IMR-90 (cell line): ENCODE results near the gene CD6. TPM values are rescaled to one million over a fixed set of nuclear protein-coding genes. Genes with fewer than 3 reads are reported as not detected.

Source experiments
- ATAC-seq: fragments of 200-7000 bp; cut with Tn5 transposase; 2 replicates; pipeline ENCODE4 v1.9.1; 2020; ENCODE audit warnings: low read depth, mild to moderate bottlenecking, moderate library complexity
- BruUV-seq: library from RNA; stranded (reverse); fragments of 400-500 nt; replicated peaks from 2 replicates; lab custom pipeline; 2021; lab: Mats Ljungman, UMichigan
- CTCF ChIA-PET: fragments of 300-600 bp; formaldehyde crosslinking; extraction: SDS; loops from one replicate; lab custom pipeline; 2021; ENCODE audit warnings: antibody characterized with exemption; lab: Yijun Ruan, JAX
- POLR2A ChIA-PET: fragments of 300-600 bp; sonication (Branson Sonifier 250); formaldehyde crosslinking; loops from one replicate; lab custom pipeline; 2022; ENCODE audit warnings: antibody characterized with exemption; ENCODE audit not compliant: unreplicated experiment; lab: Charles Lee
- DNase-seq: peaks from one replicate; pipeline ENCODE4 v3.0.0; 2013
- H2AFZ ChIP-seq: replicated peaks from 2 replicates; pipeline ENCODE3; 2013; ENCODE audit warnings: low read length, mild to moderate bottlenecking; ENCODE audit not compliant: poor library complexity
- H2AK5ac ChIP-seq: 2 replicates; pipeline ENCODE4 v1.6.1; 2013; ENCODE audit warnings: low read depth, low read length, inconsistent platforms
- H2AK9ac ChIP-seq: replicated peaks from 2 replicates; pipeline ENCODE3; 2013; ENCODE audit warnings: mild to moderate bottlenecking, low read depth, low read length, moderate library complexity; ENCODE audit not compliant: poor library complexity
- H2BK120ac ChIP-seq: 2 replicates; pipeline ENCODE4 v1.6.1; 2013; ENCODE audit warnings: low read depth, low read length, inconsistent platforms
- H2BK15ac ChIP-seq: 3 replicates; pipeline ENCODE4 v1.6.1; 2013; ENCODE audit warnings: low read depth, low read length, inconsistent platforms
- H2BK20ac ChIP-seq: 2 replicates; pipeline ENCODE4 v1.6.1; 2013; ENCODE audit warnings: low read depth, mild to moderate bottlenecking, inconsistent platforms, low read length, moderate library complexity
- H2BK5ac ChIP-seq: 2 replicates; pipeline ENCODE4 v1.6.1; 2013; ENCODE audit warnings: mild to moderate bottlenecking, low read depth, low read length, inconsistent platforms; ENCODE audit not compliant: poor library complexity, severe bottlenecking
- H3K14ac ChIP-seq: replicated peaks from 2 replicates; pipeline ENCODE4 v1.6.1; 2013; ENCODE audit warnings: low read depth, low read length, inconsistent platforms
- H3K18ac ChIP-seq: 2 replicates; pipeline ENCODE4 v1.6.1; 2013; ENCODE audit warnings: low read depth, low read length, control low read depth
- H3K23ac ChIP-seq: 2 replicates; pipeline ENCODE4 v1.6.1; 2013; ENCODE audit warnings: low read depth, low read length, inconsistent platforms
- H3K27ac ChIP-seq: 2 replicates; pipeline ENCODE4 v1.5.1; 2013; ENCODE audit warnings: mild to moderate bottlenecking, control low read depth, low read length; ENCODE audit not compliant: insufficient read depth
- H3K27me3 ChIP-seq: 2 replicates; pipeline ENCODE4 v1.6.1; 2013; ENCODE audit warnings: low read length; ENCODE audit not compliant: control insufficient read depth, insufficient read depth
- H3K36me3 ChIP-seq: 2 replicates; pipeline ENCODE4 v1.6.1; 2013; ENCODE audit warnings: low read length, mixed read lengths; ENCODE audit not compliant: control insufficient read depth, insufficient read depth
- H3K4ac ChIP-seq: 2 replicates; pipeline ENCODE4 v1.6.1; 2013; ENCODE audit warnings: low read depth, low read length, inconsistent platforms
- H3K4me1 ChIP-seq: 2 replicates; pipeline ENCODE4 v1.6.1; 2013; ENCODE audit warnings: low read length, mixed read lengths; ENCODE audit not compliant: control insufficient read depth, insufficient read depth
- H3K4me2 ChIP-seq: 2 replicates; pipeline ENCODE4 v1.6.1; 2013; ENCODE audit warnings: low read depth, mild to moderate bottlenecking, control low read depth, low read length, moderate library complexity
- H3K4me3 ChIP-seq: 2 replicates; pipeline ENCODE4 v1.5.1; 2013; ENCODE audit warnings: low read depth, mild to moderate bottlenecking, control low read depth, low read length, moderate library complexity; ENCODE audit not compliant: insufficient read depth
- H3K56ac ChIP-seq: 2 replicates; pipeline ENCODE4 v1.6.1; 2013; ENCODE audit warnings: low read length, inconsistent platforms; ENCODE audit not compliant: insufficient read depth; ENCODE audit errors: extremely low read depth
- H3K79me1 ChIP-seq, 2 experiments: 2 replicates each; pipeline ENCODE4 v1.6.1; 2013; ENCODE audit warnings: low read length in 2 of 2, inconsistent platforms in 1 of 2, low read depth in 1 of 2
- H3K9ac ChIP-seq: 2 replicates; pipeline ENCODE4 v1.6.1; 2013; ENCODE audit warnings: low read depth, low read length, control low read depth
- H3K9me1 ChIP-seq: 2 replicates; pipeline ENCODE4 v1.6.1; 2013; ENCODE audit warnings: low read length, inconsistent platforms; ENCODE audit not compliant: insufficient read depth
- H3K9me3 ChIP-seq: 2 replicates; pipeline ENCODE4 v1.6.1; 2013; ENCODE audit warnings: low read length; ENCODE audit not compliant: control insufficient read depth, insufficient read depth
- H4K20me1 ChIP-seq: 2 replicates; pipeline ENCODE4 v1.6.1; 2013; ENCODE audit warnings: low read length, inconsistent platforms; ENCODE audit not compliant: insufficient read depth
- H4K5ac ChIP-seq: 2 replicates; pipeline ENCODE4 v1.6.1; 2013; ENCODE audit warnings: mild to moderate bottlenecking, low read depth, low read length, control low read depth
- H4K8ac ChIP-seq, 2 experiments: 2 replicates each; pipeline ENCODE4 v1.6.1; 2013; ENCODE audit warnings: low read depth in 2 of 2, low read length in 2 of 2, control low read depth in 1 of 2, inconsistent platforms in 1 of 2
- H4K91ac ChIP-seq: 2 replicates; pipeline ENCODE4 v1.6.1; 2013; ENCODE audit warnings: low read depth, low read length, inconsistent platforms; ENCODE audit not compliant: insufficient read depth
- BHLHE40 ChIP-seq: fragments of 150-350 bp; IDR thresholded peaks from 2 replicates; pipeline ENCODE4 v1.6.1; 2016; ENCODE audit warnings: mild to moderate bottlenecking, low read depth, low read length
- RAD21 ChIP-seq: IDR thresholded peaks from 2 replicates; pipeline ENCODE4 v1.6.1; 2012; ENCODE audit warnings: low read length, improper control_type of control experiment
- USF2 ChIP-seq: fragments of 150-350 bp; IDR thresholded peaks from 2 replicates; pipeline ENCODE4 v1.6.1; 2017; ENCODE audit warnings: mild to moderate bottlenecking, antibody characterized with exemption, low read length, low read depth
- WGBS, 2 experiments: methylation state at CpG; one replicate each; pipeline versions ENCODE4 v1.1.5 to v1.1.7; 2013; ENCODE audit warnings: missing lambda C conversion rate in 2 of 2; ENCODE audit not compliant: insufficient read length in 1 of 2; ENCODE audit errors: extremely low coverage in 2 of 2; 5-methylcytosine and 5-hydroxymethylcytosine counted together
- dilution Hi-C: fragments of 300-500 bp; cut with HindIII; formaldehyde crosslinking; loops from one replicate; pipeline ENCODE4 v1.14.3; 2018; ENCODE audit warnings: low sequenced_read_pairs; ENCODE audit not compliant: unreplicated experiment
- in situ Hi-C: fragments of 300-500 bp; cut with MboI; formaldehyde crosslinking; loops from 3 replicates; pipeline ENCODE4 v1.14.3; 2019; ENCODE audit warnings: low sequenced_read_pairs, inconsistent platforms, mixed read lengths
- intact Hi-C: fragments of 100-400 bp; cut with micrococcal nuclease; formaldehyde crosslinking; loops from 2 replicates; pipeline ENCODE4 v1.10.0; 2022
- polyA plus RNA-seq, 3 experiments: library from polyadenylated mRNA; depleted of rRNA; stranded (reverse); fragments of >200 nt; gene quantifications; 2 replicates each; pipeline ENCODE4 v1.2.3, GENCODE V29; 2012; ENCODE audit warnings: low replicate concordance in 1 of 3
- total RNA-seq: library from RNA; depleted of rRNA; stranded (reverse); fragments of >200 nt; gene quantifications from 2 replicates; pipeline ENCODE4 v1.2.3, GENCODE V29; 2012

Gene CD6
- total and polyA plus RNA-seq, 2 of the 4 experiments (the other 2 are of a cell fraction), result not detected

- BruUV-seq, result no TSS peak
- H2BK5ac ChIP-seq, result no peak overlapping the region
- no peak overlapping the region for H3K4ac ChIP-seq
- H3K23ac ChIP-seq, result no peak overlapping the region
- no peak overlapping the region for H3K56ac ChIP-seq
- H4K91ac ChIP-seq, result no peak overlapping the region
- ChIA-PET POLR2A (no interaction called here), CTCF (interaction anchor here (0.6 kb wide), 1 partner anchor 30 kb away, joined by 4 read pairs; no protein-coding TSS in a partner anchor)
- peaks cover 1% of the 10 kb centered on the region; the same call in 1 of the 2 replicates for H3K4me1 ChIP-seq
- no peak overlapping the region for H2AK9ac ChIP-seq
- no peak overlapping the region for H4K8ac ChIP-seq
- no peak overlapping the region for H2BK120ac ChIP-seq
- no peak overlapping the region for H3K27ac ChIP-seq
- dilution Hi-C loops, result no loop called here
- H3K9ac ChIP-seq, result no peak overlapping the region
- H4K20me1 ChIP-seq, result no peaks in the 10 kb centered on the region
- intact Hi-C loops, result no loop called here
- H2AFZ ChIP-seq, result no peak overlapping the region
- H3K4me3 ChIP-seq, result no peak overlapping the region
- 73% methylated on average over 4 of the region's 8 CpGs; no CpG with 5 or more reads in 1 of the 2 experiments for WGBS, 2 experiments
- no peak overlapping the region for H4K5ac ChIP-seq
- no peak overlapping the region for H2AK5ac ChIP-seq
- H3K36me3 ChIP-seq, result no peaks in the 10 kb centered on the region
- H3K9me1 ChIP-seq, result no peaks in the 10 kb centered on the region; the same call in 1 of the 2 replicates
- no peaks in the 10 kb centered on the region for H3K79me1 ChIP-seq
- in situ Hi-C loops, result no loop called here
- DNase-seq (no peak), ATAC-seq (no peak)
- no peaks in the 10 kb centered on the region for H3K9me3 ChIP-seq
- TF ChIP-seq USF2 (no peak), BHLHE40 (no peak), RAD21 (no peak)
- H2BK15ac ChIP-seq, result no peak overlapping the region
- H3K18ac ChIP-seq, result no peak overlapping the region
- peaks cover 22% of the 10 kb centered on the region for H3K27me3 ChIP-seq
- H3K14ac ChIP-seq, result no peak overlapping the region
- no peak overlapping the region for H2BK20ac ChIP-seq
- no peak overlapping the region for H3K4me2 ChIP-seq
Observed at GRCh38 chr11:61059260-61059752, 87.8 kb downstream of the CD6 start.
